A549 (cell line): Measurements from ENCODE around the gene ADCY2. TPM values are rescaled to one million over a fixed set of nuclear protein-coding genes. Genes with fewer than 3 reads are reported as not detected.
A peak's percentile ranks its signal among the peaks of the same experiment; 100 is the strongest.

Experiments used
- ATAC-seq, 2 experiments: fragments of 200-7000 bp in 1 of 2; fragments of >200 bp in 1 of 2; cut with Nextera tagmentation in 1 of 2; cut with Tn5 transposase in 1 of 2; 3 replicates each; pipeline versions ENCODE4 v1.8.0 to v1.9.1; 2018 to 2020; ENCODE audit warnings: mild to moderate bottlenecking in 1 of 2, moderate library complexity in 1 of 2
- CTCF ChIA-PET: fragments of 300-600 bp; sonication (Branson Sonifier 250); formaldehyde crosslinking; extraction: SDS; loops from one replicate; lab custom pipeline; 2021; ENCODE audit warnings: antibody characterized with exemption, inconsistent platforms; lab: Yijun Ruan, JAX
- POLR2A ChIA-PET: fragments of 350-600 bp; formaldehyde crosslinking; extraction: SDS; loops from one replicate; lab custom pipeline; 2021; ENCODE audit warnings: antibody characterized with exemption, inconsistent platforms; lab: Yijun Ruan, JAX
- DNase-seq, 2 experiments: peaks; one replicate each; pipeline versions ENCODE4 v3.0.0 to v3.0.0-alpha.2; 2011 to 2016; ENCODE audit warnings: low read depth in 1 of 2, low spot score in 1 of 2
- FAIRE-seq: peaks from 2 replicates; lab custom pipeline; 2011; peaks lifted over from hg19 to GRCh38; lab: Jason Lieb, UNC
- H3K27ac ChIP-seq, 2 experiments: fragments of >200 bp; sonication (Bioruptor Twin); formaldehyde crosslinking; 3 replicates each; pipeline ENCODE4 v1.5.1; 2016 to 2017
- H3K4me1 ChIP-seq: fragments of >200 bp; sonication (Bioruptor Twin); formaldehyde crosslinking; 3 replicates; pipeline ENCODE4 v1.6.1; 2016
- H3K4me2 ChIP-seq: fragments of >200 bp; sonication (Bioruptor Twin); formaldehyde crosslinking; 3 replicates; pipeline ENCODE4 v1.6.1; 2016
- H3K4me3 ChIP-seq: fragments of >200 bp; sonication (Bioruptor Twin); formaldehyde crosslinking; 3 replicates; pipeline ENCODE4 v1.5.1; 2016
- H3K9me3 ChIP-seq: fragments of >200 bp; sonication (Bioruptor Twin); formaldehyde crosslinking; 3 replicates; pipeline ENCODE4 v1.6.1; 2016
- BCL3 ChIP-seq: fragments of >200 bp; sonication (Bioruptor Twin); formaldehyde crosslinking; IDR thresholded peaks from 3 replicates; pipeline ENCODE4 v1.6.1; 2016
- BHLHE40 ChIP-seq: IDR thresholded peaks from 2 replicates; pipeline ENCODE4 v1.6.1; 2012; ENCODE audit warnings: low read depth, low read length, inconsistent platforms
- CEBPB ChIP-seq, 2 experiments: fragments of >200 bp in 1 of 2; sonication (Bioruptor Twin) in 1 of 2; formaldehyde crosslinking in 1 of 2; IDR thresholded peaks; 2 replicates each; pipeline ENCODE4 v1.6.1; 2012 to 2016
- CHD2 ChIP-seq: fragments of 150-350 bp; IDR thresholded peaks from 2 replicates; pipeline ENCODE4 v1.6.1; 2014; ENCODE audit warnings: low read length; ENCODE audit not compliant: partially characterized antibody
- CHD4 ChIP-seq: fragments of 200-600 bp; sonication (generic); IDR thresholded peaks from 2 replicates; pipeline ENCODE4 v1.6.1; 2016; ENCODE audit warnings: antibody characterized with exemption, mild to moderate bottlenecking, borderline replicate concordance
- CTCF ChIP-seq: fragments of >200 bp; sonication (Bioruptor Twin); formaldehyde crosslinking; IDR thresholded peaks from 3 replicates; pipeline ENCODE4 v1.5.1; 2016
- ELK1 ChIP-seq: fragments of 150-350 bp; IDR thresholded peaks from 2 replicates; pipeline ENCODE4 v1.6.1; 2014; ENCODE audit warnings: low read depth, mild to moderate bottlenecking, low read length
- EP300 ChIP-seq, 2 experiments: fragments of >200 bp; sonication (Bioruptor Twin); formaldehyde crosslinking; IDR thresholded peaks; 2 replicates in 1 of 2; 3 replicates in 1 of 2; pipeline ENCODE4 v1.6.1; 2016 to 2017
- FOXS1 ChIP-seq: fragments of 250-450 bp; sonication (Bioruptor Pico); IDR thresholded peaks from 2 replicates; pipeline ENCODE4 v1.5.0; 2020; ENCODE audit warnings: mild to moderate bottlenecking, moderate library complexity
- JUNB ChIP-seq: fragments of >200 bp; sonication (Bioruptor Twin); formaldehyde crosslinking; IDR thresholded peaks from 2 replicates; pipeline ENCODE4 v1.6.1; 2016
- KDM1A ChIP-seq: fragments of 200-600 bp; sonication (generic); IDR thresholded peaks from 2 replicates; pipeline ENCODE4 v1.6.1; 2016; ENCODE audit warnings: low read depth, mild to moderate bottlenecking
- KDM5A ChIP-seq: fragments of 200-600 bp; sonication (generic); IDR thresholded peaks from 2 replicates; pipeline ENCODE4 v1.6.1; 2016; ENCODE audit warnings: antibody characterized with exemption, mild to moderate bottlenecking
- NFE2L2 ChIP-seq: fragments of 150-350 bp; conservative IDR thresholded peaks from 2 replicates; pipeline ENCODE4 v1.6.1; 2014; ENCODE audit warnings: low read length
- NR3C1 ChIP-seq: fragments of >200 bp; sonication (Bioruptor Twin); formaldehyde crosslinking; IDR thresholded peaks from 3 replicates; pipeline ENCODE4 v1.6.1; 2017
- PHF8 ChIP-seq: fragments of 200-600 bp; sonication (generic); IDR thresholded peaks from 2 replicates; pipeline ENCODE4 v1.6.1; 2016; ENCODE audit warnings: low read depth, mild to moderate bottlenecking, antibody characterized with exemption, moderate library complexity, borderline replicate concordance
- POLR2A ChIP-seq: IDR thresholded peaks from 2 replicates; pipeline ENCODE4 v1.6.1; 2012; ENCODE audit warnings: mild to moderate bottlenecking, low read length
- REST ChIP-seq: fragments of 200-600 bp; sonication (generic); IDR thresholded peaks from 2 replicates; pipeline ENCODE4 v1.6.1; 2016; ENCODE audit warnings: antibody characterized with exemption, mild to moderate bottlenecking, moderate library complexity
- USF2 ChIP-seq: fragments of 450-650 bp; IDR thresholded peaks from 2 replicates; pipeline ENCODE4 v1.6.1; 2014; ENCODE audit warnings: antibody characterized with exemption
- ZC3H11A ChIP-seq: fragments of 450-650 bp; IDR thresholded peaks from 2 replicates; pipeline ENCODE4 v1.6.1; 2014; ENCODE audit warnings: antibody characterized with exemption, mild to moderate bottlenecking
- ZFP36 ChIP-seq: fragments of 450-650 bp; IDR thresholded peaks from 2 replicates; pipeline ENCODE4 v1.6.1; 2014; ENCODE audit warnings: borderline replicate concordance; ENCODE audit not compliant: partially characterized antibody
- WGBS: methylation state at CpG from one replicate; pipeline ENCODE4 v1.1.6; 2017; ENCODE audit errors: missing lambda C conversion rate; 5-methylcytosine and 5-hydroxymethylcytosine counted together
- polyA plus RNA-seq, 4 experiments: library from polyadenylated mRNA; depleted of rRNA in 3 of 4; stranded (reverse); fragments of >200 nt; fragmentation: RNase III in 1 of 4; extraction: RNeasy Plus Mini Kit Qiagen cat#74134 plus additional on column Dnase treatment in 1 of 4; gene quantifications; 2 replicates in 3 of 4; 3 replicates in 1 of 4; pipeline ENCODE4 v1.2.3, GENCODE V29; 2011 to 2017

The ADCY2 gene
- polyA plus RNA-seq, 2 of the 4 experiments (the other 2 are of a cell fraction) = not detected

GRCh38 chr5:7823594-7823993 lies 427.7 kb downstream of the ADCY2 start:
- FAIRE-seq = no peak
- WGBS = 25% methylated on average over 8 of the region's 8 CpGs
- H3K4me3 ChIP-seq = no peak overlapping the region
- DNase-seq = no peak
- ATAC-seq = no peak
- TF ChIP-seq ZFP36 = no peak
- no peak for TF ChIP-seq POLR2A
- no peak for TF ChIP-seq CEBPB (IDR thresholded peaks at IDR 0.05)
- CTCF ChIA-PET = interaction anchor here (0.9 to 1.0 kb wide), 2 partner anchors 8 to 78 kb away, joined by 3 to 5 read pairs; no protein-coding TSS in a partner anchor
- POLR2A ChIA-PET = no interaction called here
- H3K9me3 ChIP-seq = no peaks in the 10 kb centered on the region
- H3K4me1 ChIP-seq = no peaks in the 10 kb centered on the region
- H3K27ac ChIP-seq = no peak overlapping the region
- H3K4me2 ChIP-seq = no peak overlapping the region

- CTCF ChIA-PET = no interaction called here
- H3K4me2 ChIP-seq = no peak overlapping the region
- TF ChIP-seq USF2 = no peak
- no peak for TF ChIP-seq CTCF
- TF ChIP-seq CHD2 = no peak
- TF ChIP-seq, all 56 proteins: peak for 0
- Histone ChIP-seq H3K4me3 (no peak overlapping the region), H3K27ac (no peak overlapping the region), H3K4me1 (no peaks in the 10 kb centered on the region), H3K9me3 (no peaks in the 10 kb centered on the region)
- POLR2A ChIA-PET = no interaction called here
- WGBS = 36% methylated on average over 4 of the region's 18 CpGs
- ATAC-seq = no peak
- no peak for FAIRE-seq
- no peak for DNase-seq
Measured at GRCh38 chr5:7824995-7825394, 429.1 kb downstream of the ADCY2 start.

GRCh38 chr5:7825630-7826029 lies 429.7 kb downstream of the ADCY2 start:
- no peak for FAIRE-seq
- DNase-seq = no peak
- Histone ChIP-seq H3K4me2 (no peak overlapping the region), H3K4me1 (no peaks in the 10 kb centered on the region), H3K27ac (no peak overlapping the region), H3K4me3 (no peak overlapping the region), H3K9me3 (no peaks in the 10 kb centered on the region)
- 22% methylated on average over 6 of the region's 11 CpGs for WGBS
- no peak for TF ChIP-seq BCL3
- peak; percentile 38 to 47; a peak in 1 of 6 replicates for ATAC-seq
- CTCF ChIA-PET = no interaction called here
- POLR2A ChIA-PET = no interaction called here

- H3K27ac ChIP-seq = no peak overlapping the region
- TF ChIP-seq BHLHE40 (no peak), KDM5A (no peak), NFE2L2 (no peak), KDM1A (no peak), NR3C1 (no peak), EP300 (IDR thresholded peaks at IDR 0.05) (no peak), CHD4 (no peak), PHF8 (no peak), JUNB (no peak), ELK1 (no peak), REST (no peak), ZFP36 (no peak), FOXS1 (CRISPR knock-in tag) (no peak), ZC3H11A (no peak)
- DNase-seq (no peak), ATAC-seq (0 out of 6 replicates have a peak, but pooled peaks of 1 of the 2 experiments have one; percentile 19), FAIRE-seq (no peak)
- no peak overlapping the region for H3K4me2 ChIP-seq
- WGBS = 36% methylated on average over 6 of the region's 6 CpGs
- POLR2A ChIA-PET = no interaction called here
- H3K9me3 ChIP-seq = no peaks in the 10 kb centered on the region
- H3K4me3 ChIP-seq = no peak overlapping the region
- H3K4me1 ChIP-seq = no peaks in the 10 kb centered on the region
- CTCF ChIA-PET = interaction anchor here (1.2 to 3.5 kb wide), 3 partner anchors 11 to 59 kb away, joined by 3 to 16 read pairs (median 5); partner anchors contain the start of gene CFAP90
Measured at GRCh38 chr5:7827610-7828009, 431.7 kb downstream of the ADCY2 start.
